Mucosa of descending colon (tissue), 3 donors: Measurements from ENCODE around the gene UGT1A9. TPM values are rescaled to one million over a fixed set of nuclear protein-coding genes. Genes with fewer than 3 reads are reported as not detected.

Source experiments
- ATAC-seq: fragments of 200-7000 bp; cut with Tn5 transposase; one replicate; pipeline ENCODE4 v1.9.1; 2020; ENCODE audit warnings: mild to moderate bottlenecking, moderate library complexity
- DNase-seq, 3 donors: peaks; one replicate each; pipeline ENCODE4 v3.0.0-alpha.2; 2020
- H3K36me3 ChIP-seq: fragments of 200-600 bp; one replicate; pipeline ENCODE4 v1.8.0; 2021; ENCODE audit warnings: low read depth, mild to moderate bottlenecking
- H3K4me1 ChIP-seq: fragments of 200-600 bp; one replicate; pipeline ENCODE4 v1.8.0; 2021; ENCODE audit warnings: low read depth, mild to moderate bottlenecking
- H3K4me3 ChIP-seq: fragments of 200-600 bp; one replicate; pipeline ENCODE4 v1.8.0; 2021; ENCODE audit warnings: mild to moderate bottlenecking
- H3K9me3 ChIP-seq: fragments of 200-600 bp; one replicate; pipeline ENCODE4 v1.8.0; 2021; ENCODE audit warnings: mild to moderate bottlenecking
- CTCF ChIP-seq: fragments of 200-600 bp; IDR thresholded peaks from one replicate; pipeline ENCODE4 v1.8.0; 2022; ENCODE audit warnings: antibody characterized with exemption, mild to moderate bottlenecking
- intact Hi-C, 2 donors: fragments of 100-400 bp; cut with DNase I in 1 of 2; cut with micrococcal nuclease in 1 of 2; formaldehyde crosslinking; loops; one replicate each; pipeline versions ENCODE4 v1.11.0 to v1.11.1; 2022; cut with DNase I, micrococcal nuclease
- total RNA-seq, 3 donors: library from RNA; stranded (reverse); fragmentation: NEBNext Ultra II Directional in 2 of 3; extraction: Animal tissue kit (Norgen Biotek cat#: 25700) in 2 of 3; gene quantifications; one replicate each; pipeline versions ENCODE4 v1.2.1 to v1.2.4, GENCODE V29; 2021 to 2023
- donor health status: DM: no; HTN: no; CAD: no; lungs with moderate emphysema.
- donor health status: DM: no; HTN: no; CAD: no.
- donor health status: DM: no; HTN: yes; CAD: no.

UGT1A9 gene
- total RNA-seq, 3 donors from 2014 or later: 3.6 to 11.4 (median 4.0) TPM

- no peak for TF ChIP-seq CTCF
- ATAC-seq: no peak
- Histone ChIP-seq H3K4me1 (no peaks in the 10 kb centered on the region), H3K36me3 (no peaks in the 10 kb centered on the region), H3K9me3 (no peaks in the 10 kb centered on the region), H3K4me3 (no peak overlapping the region)
- DNase-seq: no peak
- intact Hi-C loops: no loop called here
These were observed 121.0 kb downstream of the UGT1A9 start for GRCh38 chr2:233792720-233793119.

- no peak for TF ChIP-seq CTCF
- no peaks in the 10 kb centered on the region for H3K4me1 ChIP-seq
- no peak overlapping the region for H3K4me3 ChIP-seq
- no peak for ATAC-seq
- no peaks in the 10 kb centered on the region for H3K9me3 ChIP-seq
- DNase-seq: no peak
- intact Hi-C loops: no loop called here
- H3K36me3 ChIP-seq: no peaks in the 10 kb centered on the region
These were observed 121.9 kb downstream of the UGT1A9 start for GRCh38 chr2:233793465-233794127.

GRCh38 chr2:233794128-233794658, 122.5 kb downstream of the UGT1A9 start:
- DNase-seq: no peak
- H3K9me3 ChIP-seq: no peaks in the 10 kb centered on the region
- H3K4me1 ChIP-seq: no peaks in the 10 kb centered on the region
- ATAC-seq: no peak
- intact Hi-C loops: no loop called here
- no peak overlapping the region for H3K4me3 ChIP-seq
- H3K36me3 ChIP-seq: no peaks in the 10 kb centered on the region
- no peak for TF ChIP-seq CTCF

- DNase-seq (no peak), ATAC-seq (no peak)
- H3K4me3 ChIP-seq: no peak overlapping the region
- TF ChIP-seq CTCF: no peak
- no peaks in the 10 kb centered on the region for H3K9me3 ChIP-seq
- H3K36me3 ChIP-seq: no peaks in the 10 kb centered on the region
- intact Hi-C loops: no loop called here
- H3K4me1 ChIP-seq: no peaks in the 10 kb centered on the region
These were observed 124.1 kb downstream of the UGT1A9 start for GRCh38 chr2:233795735-233796171.

- TF ChIP-seq CTCF: no peak
- Histone ChIP-seq H3K36me3 (no peaks in the 10 kb centered on the region), H3K4me1 (no peaks in the 10 kb centered on the region), H3K9me3 (no peaks in the 10 kb centered on the region), H3K4me3 (no peak overlapping the region)
- intact Hi-C loops: no loop called here
- ATAC-seq (no peak), DNase-seq (no peak)
These were observed 124.6 kb downstream of the UGT1A9 start for GRCh38 chr2:233796254-233796653.
